HepG2 (cell line): ENCODE data around the gene INO80B. TPM values are rescaled to one million over a fixed set of nuclear protein-coding genes. Genes with fewer than 3 reads are reported as not detected.

ENCODE experiments used
- ATAC-seq: fragments of 200-7000 bp; cut with Tn5 transposase; 3 replicates; pipeline ENCODE4 v1.9.1; 2020; ENCODE audit warnings: mild to moderate bottlenecking, moderate library complexity
- BruUV-seq: library from RNA; stranded (reverse); fragments of 400-500 nt; replicated peaks from 2 replicates; lab custom pipeline; 2021; lab: Mats Ljungman, UMichigan
- CTCF ChIA-PET: fragments of 300-600 bp; formaldehyde crosslinking; extraction: SDS; loops from one replicate; lab custom pipeline; 2021; ENCODE audit warnings: low total read pairs, inconsistent platforms, low intra/inter-chr PET ratio; lab: Yijun Ruan, JAX
- POLR2A ChIA-PET: fragments of 350-600 bp; sonication (Branson Sonifier 250); formaldehyde crosslinking; loops from one replicate; lab custom pipeline; 2020; ENCODE audit warnings: antibody characterized with exemption, inconsistent platforms; lab: Yijun Ruan, JAX
- DNase-seq: peaks from one replicate; pipeline ENCODE4 v3.0.0-alpha.2; 2015; ENCODE audit warnings: low spot score
- FAIRE-seq: peaks from 3 replicates; lab custom pipeline; 2011; peaks lifted over from hg19 to GRCh38; lab: Jason Lieb, UNC
- H2AFZ ChIP-seq: one replicate; pipeline ENCODE4 v1.6.1; 2011; ENCODE audit warnings: low read length, inconsistent platforms
- H3K27ac ChIP-seq: fragments of 300-600 bp; 3 replicates; pipeline ENCODE4 v1.8.0; 2011; ENCODE audit warnings: mixed run types, mild to moderate bottlenecking, mixed read lengths, low read length, inconsistent platforms; ENCODE audit not compliant: insufficient read depth; ENCODE audit errors: extremely low read length
- H3K27me3 ChIP-seq, 2 experiments: fragments of 200-600 bp in 1 of 2; 2 replicates in 1 of 2; 3 replicates in 1 of 2; pipeline versions ENCODE4 v1.6.0 to v1.8.0; 2011; ENCODE audit warnings: low read length in 2 of 2, mild to moderate bottlenecking in 2 of 2, moderate library complexity in 2 of 2, inconsistent platforms in 1 of 2; ENCODE audit not compliant: insufficient read depth in 2 of 2, control insufficient read depth in 1 of 2
- H3K36me3 ChIP-seq, 2 experiments: fragments of 200-600 bp in 1 of 2; replicated peaks in 1 of 2; 2 replicates in 1 of 2; 3 replicates in 1 of 2; pipeline versions ENCODE4 v1.5.1 to v1.8.0; 2011; ENCODE audit warnings: low read length in 2 of 2, inconsistent platforms in 1 of 2; ENCODE audit not compliant: insufficient read depth in 2 of 2, control insufficient read depth in 1 of 2
- H3K4me1 ChIP-seq: 2 replicates; pipeline ENCODE4 v1.5.1; 2012; ENCODE audit warnings: low read length, inconsistent platforms; ENCODE audit not compliant: insufficient read depth
- H3K4me2 ChIP-seq: 2 replicates; pipeline ENCODE4 v1.6.0; 2011; ENCODE audit warnings: low read depth, low read length, inconsistent platforms
- H3K4me3 ChIP-seq, 3 experiments: fragments of 200-600 bp in 1 of 3; sonication (generic), shearing (Covaris generic) in 1 of 3; replicated peaks in 1 of 3; 2 replicates each; pipeline ENCODE4 v1.5.1; 2011 to 2016; ENCODE audit warnings: low read length in 3 of 3, inconsistent platforms in 2 of 3, low read depth in 2 of 3, mild to moderate bottlenecking in 2 of 3, control low read depth in 1 of 3, mixed read lengths in 1 of 3; ENCODE audit not compliant: insufficient read depth in 1 of 3
- H3K79me2 ChIP-seq: one replicate; pipeline ENCODE4 v1.6.1; 2011; ENCODE audit warnings: low read length, inconsistent platforms; ENCODE audit not compliant: insufficient read depth
- H3K9ac ChIP-seq: 2 replicates; pipeline ENCODE4 v1.6.0; 2011; ENCODE audit warnings: mild to moderate bottlenecking, low read depth, low read length, inconsistent platforms; ENCODE audit not compliant: insufficient read depth
- H3K9me3 ChIP-seq: 2 replicates; pipeline ENCODE4 v1.5.1; 2012; ENCODE audit warnings: mild to moderate bottlenecking, low read length
- H4K20me1 ChIP-seq: 2 replicates; pipeline ENCODE4 v1.6.0; 2011; ENCODE audit warnings: inconsistent platforms, mild to moderate bottlenecking, low read length, moderate library complexity; ENCODE audit not compliant: insufficient read depth
- KLF6 ChIP-seq: IDR thresholded peaks from 2 replicates; pipeline ENCODE4 v1.8.0; 2016; ENCODE audit warnings: missing biosample characterization, missing genetic modification reagents
- NR2F2 ChIP-seq: IDR thresholded peaks from 2 replicates; pipeline ENCODE4 v1.6.1; 2012; ENCODE audit warnings: low read depth, inconsistent platforms, borderline replicate concordance
- NR2F6 ChIP-seq, 2 experiments: IDR thresholded peaks; 2 replicates each; pipeline ENCODE4 v1.6.1; 2016; ENCODE audit warnings: antibody characterized with exemption in 1 of 2, mild to moderate bottlenecking in 1 of 2
- SOX6 ChIP-seq, 2 experiments: fragments of 450-650 bp in 1 of 2; sonication (generic) in 1 of 2; formaldehyde crosslinking in 1 of 2; IDR thresholded peaks; 2 replicates each; pipeline versions ENCODE4 v1.4.0 to v1.6.1; 2017 to 2020; ENCODE audit warnings: antibody characterized with exemption in 1 of 2, mild to moderate bottlenecking in 1 of 2, missing genetic modification reagents in 1 of 2
- SRSF9 ChIP-seq: fragments of 200-400 bp; formaldehyde crosslinking; IDR thresholded peaks from 2 replicates; pipeline ENCODE4 v1.6.1; 2018; ENCODE audit warnings: borderline replicate concordance, mild to moderate bottlenecking, low read depth, low read length; ENCODE audit not compliant: insufficient read depth, poor library complexity, severe bottlenecking
- TEAD3 ChIP-seq: optimal IDR thresholded peaks from 2 replicates; pipeline ENCODE3; 2016; ENCODE audit warnings: borderline replicate concordance
- TGIF2 ChIP-seq: IDR thresholded peaks from 2 replicates; pipeline ENCODE4 v1.6.1; 2016; ENCODE audit warnings: control low read depth, missing compliant biosample characterization
- WGBS: methylation state at CpG from one replicate; pipeline ENCODE4 v1.1.6; 2017; ENCODE audit warnings: low lambda C conversion rate; 5-methylcytosine and 5-hydroxymethylcytosine counted together
- in situ Hi-C: cut with HindIII; loops from 2 replicates; pipeline ENCODE4 v1.10.0; 2017; ENCODE audit warnings: low pct_unique_long_range_greater_than_20kb; ENCODE audit not compliant: extremely low pct_ligation_motif_present
- intact Hi-C: fragments of 100-400 bp; cut with micrococcal nuclease; formaldehyde crosslinking; loops from one replicate; pipeline ENCODE4 v1.10.0; 2022; ENCODE audit not compliant: unreplicated experiment
- polyA plus RNA-seq, 8 experiments: library from polyadenylated mRNA; depleted of rRNA in 3 of 8; stranded (reverse) in 7 of 8; unstranded in 1 of 8; fragments of >200 nt; fragmentation: Illumina TruSeq in 4 of 8; extraction: Trizol in 4 of 8; gene quantifications; 2 replicates each; pipeline versions ENCODE4 v1.2.1 to v1.2.3, GENCODE V29; 2011 to 2016; ENCODE audit warnings: low read depth in 4 of 8, missing spikeins in 1 of 8, mixed read lengths in 1 of 8; ENCODE audit not compliant: insufficient read depth in 1 of 8
- total RNA-seq, 5 experiments: library from RNA; depleted of rRNA; stranded (reverse); fragments of >200 nt; fragmentation: Illumina TruSeq; extraction: Trizol; gene quantifications; 2 replicates each; pipeline ENCODE4 v1.2.3, GENCODE V29; 2016; ENCODE audit warnings: low read depth in 1 of 5
- TF ChIP-seq, protein P1 (sequence below): sonication (generic); formaldehyde crosslinking; IDR thresholded peaks from 2 replicates; pipeline ENCODE4 v1.4.0; 2020; ENCODE audit warnings: missing genetic modification reagents
- TF ChIP-seq, protein P2 (sequence below): sonication (generic); formaldehyde crosslinking; IDR thresholded peaks from 2 replicates; pipeline ENCODE4 v1.5.1; 2020; ENCODE audit warnings: mild to moderate bottlenecking, missing genetic modification reagents, moderate library complexity
- TF ChIP-seq, protein P3 (sequence below): sonication (generic); formaldehyde crosslinking; IDR thresholded peaks from 2 replicates; pipeline ENCODE4 v1.4.0; 2020; ENCODE audit warnings: missing genetic modification reagents
- TF ChIP-seq, protein P4 (sequence below): sonication (generic); formaldehyde crosslinking; IDR thresholded peaks from 2 replicates; pipeline ENCODE4 v1.9.0; 2021; ENCODE audit warnings: missing genetic modification reagents, mild to moderate bottlenecking, borderline replicate concordance
- TF ChIP-seq, protein P5 (sequence below): sonication (generic); formaldehyde crosslinking; IDR thresholded peaks from 2 replicates; pipeline ENCODE4 v1.4.0; 2020; ENCODE audit warnings: mild to moderate bottlenecking, missing genetic modification reagents

INO80B gene
- total and polyA plus RNA-seq, 2 of the 13 experiments (the other 11 are each of a cell fraction or from before 2014, with no cell fraction given), result 6.2 to 14.5 TPM

DNA sequence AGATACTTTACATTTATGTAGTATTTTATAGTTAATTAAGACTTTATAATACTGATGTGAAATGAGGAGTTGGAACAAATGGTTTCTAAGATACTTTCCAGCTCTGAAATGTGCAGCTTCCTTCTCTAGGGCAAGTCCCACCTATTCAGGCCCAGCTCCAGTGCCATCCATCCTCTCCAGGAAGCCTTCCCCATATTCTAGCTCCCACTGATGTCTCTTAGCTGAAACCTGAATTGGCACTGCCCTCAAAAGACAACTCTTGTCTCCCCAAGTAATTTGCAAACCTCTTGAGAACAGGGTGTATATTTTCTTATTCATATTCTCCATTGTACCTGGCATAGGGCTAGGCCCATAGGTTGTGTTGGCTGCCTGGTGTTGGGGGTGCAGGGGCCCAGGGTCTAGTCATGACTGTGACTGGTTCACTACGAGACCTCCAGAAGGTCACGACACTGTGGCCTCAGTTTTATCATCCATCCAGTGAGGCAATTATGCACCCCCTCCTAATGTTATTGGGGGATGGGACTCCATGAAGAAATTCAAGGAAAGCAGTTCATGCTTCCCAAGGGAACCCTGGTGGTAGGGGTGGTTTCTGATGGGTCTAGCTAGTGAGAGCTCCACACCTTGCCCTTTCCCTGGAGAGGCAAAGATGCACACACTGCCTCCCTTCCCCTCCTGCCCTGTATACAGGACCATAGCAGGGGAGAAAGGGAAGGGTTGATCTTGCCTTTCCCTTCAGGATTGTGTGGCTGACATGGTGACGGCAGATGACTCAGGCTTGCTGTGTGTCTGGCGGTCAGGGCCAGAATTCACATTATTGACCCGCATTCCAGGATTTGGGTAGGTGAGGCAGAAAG is 30.5 kb upstream of the INO80B start:
- Histone ChIP-seq H3K36me3 (peaks cover 24 to 46% of the 10 kb centered on the region in 2 experiments), H3K4me2 (no peak overlapping the region), H3K27ac (peak overlapping the region; percentile 6)
- peak; percentile 36; the same call in 1 of the 2 replicates for TF ChIP-seq NR2F6 (IDR thresholded peaks at IDR 0.05)
- 0 out of 2 replicates have a peak, but pooled peaks have one; percentile 8 for TF ChIP-seq NR2F6 (CRISPR knock-in tag; IDR thresholded peaks at IDR 0.05)
- peak; percentile 22 for TF ChIP-seq TEAD3 (CRISPR knock-in tag)
- TF ChIP-seq, protein P1, sequence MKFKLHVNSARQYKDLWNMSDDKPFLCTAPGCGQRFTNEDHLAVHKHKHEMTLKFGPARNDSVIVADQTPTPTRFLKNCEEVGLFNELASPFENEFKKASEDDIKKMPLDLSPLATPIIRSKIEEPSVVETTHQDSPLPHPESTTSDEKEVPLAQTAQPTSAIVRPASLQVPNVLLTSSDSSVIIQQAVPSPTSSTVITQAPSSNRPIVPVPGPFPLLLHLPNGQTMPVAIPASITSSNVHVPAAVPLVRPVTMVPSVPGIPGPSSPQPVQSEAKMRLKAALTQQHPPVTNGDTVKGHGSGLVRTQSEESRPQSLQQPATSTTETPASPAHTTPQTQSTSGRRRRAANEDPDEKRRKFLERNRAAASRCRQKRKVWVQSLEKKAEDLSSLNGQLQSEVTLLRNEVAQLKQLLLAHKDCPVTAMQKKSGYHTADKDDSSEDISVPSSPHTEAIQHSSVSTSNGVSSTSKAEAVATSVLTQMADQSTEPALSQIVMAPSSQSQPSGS, result peak; percentile 32; the same call in 1 of the 2 replicates
- no peak for TF ChIP-seq TGIF2 (CRISPR knock-in tag)
- TF ChIP-seq, protein P2, sequence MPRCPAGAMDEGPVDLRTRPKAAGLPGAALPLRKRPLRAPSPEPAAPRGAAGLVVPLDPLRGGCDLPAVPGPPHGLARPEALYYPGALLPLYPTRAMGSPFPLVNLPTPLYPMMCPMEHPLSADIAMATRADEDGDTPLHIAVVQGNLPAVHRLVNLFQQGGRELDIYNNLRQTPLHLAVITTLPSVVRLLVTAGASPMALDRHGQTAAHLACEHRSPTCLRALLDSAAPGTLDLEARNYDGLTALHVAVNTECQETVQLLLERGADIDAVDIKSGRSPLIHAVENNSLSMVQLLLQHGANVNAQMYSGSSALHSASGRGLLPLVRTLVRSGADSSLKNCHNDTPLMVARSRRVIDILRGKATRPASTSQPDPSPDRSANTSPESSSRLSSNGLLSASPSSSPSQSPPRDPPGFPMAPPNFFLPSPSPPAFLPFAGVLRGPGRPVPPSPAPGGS (CRISPR knock-in tag), result peak; percentile 48; the same call in 1 of the 2 replicates
- peak; percentile 26 for TF ChIP-seq NR2F2
- TF ChIP-seq, protein P3, sequence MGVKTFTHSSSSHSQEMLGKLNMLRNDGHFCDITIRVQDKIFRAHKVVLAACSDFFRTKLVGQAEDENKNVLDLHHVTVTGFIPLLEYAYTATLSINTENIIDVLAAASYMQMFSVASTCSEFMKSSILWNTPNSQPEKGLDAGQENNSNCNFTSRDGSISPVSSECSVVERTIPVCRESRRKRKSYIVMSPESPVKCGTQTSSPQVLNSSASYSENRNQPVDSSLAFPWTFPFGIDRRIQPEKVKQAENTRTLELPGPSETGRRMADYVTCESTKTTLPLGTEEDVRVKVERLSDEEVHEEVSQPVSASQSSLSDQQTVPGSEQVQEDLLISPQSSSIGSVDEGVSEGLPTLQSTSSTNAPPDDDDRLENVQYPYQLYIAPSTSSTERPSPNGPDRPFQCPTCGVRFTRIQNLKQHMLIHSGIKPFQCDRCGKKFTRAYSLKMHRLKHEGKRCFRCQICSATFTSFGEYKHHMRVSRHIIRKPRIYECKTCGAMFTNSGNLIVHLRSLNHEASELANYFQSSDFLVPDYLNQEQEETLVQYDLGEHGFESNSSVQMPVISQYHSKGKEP (CRISPR knock-in tag), result no peak
- TF ChIP-seq, protein P4, sequence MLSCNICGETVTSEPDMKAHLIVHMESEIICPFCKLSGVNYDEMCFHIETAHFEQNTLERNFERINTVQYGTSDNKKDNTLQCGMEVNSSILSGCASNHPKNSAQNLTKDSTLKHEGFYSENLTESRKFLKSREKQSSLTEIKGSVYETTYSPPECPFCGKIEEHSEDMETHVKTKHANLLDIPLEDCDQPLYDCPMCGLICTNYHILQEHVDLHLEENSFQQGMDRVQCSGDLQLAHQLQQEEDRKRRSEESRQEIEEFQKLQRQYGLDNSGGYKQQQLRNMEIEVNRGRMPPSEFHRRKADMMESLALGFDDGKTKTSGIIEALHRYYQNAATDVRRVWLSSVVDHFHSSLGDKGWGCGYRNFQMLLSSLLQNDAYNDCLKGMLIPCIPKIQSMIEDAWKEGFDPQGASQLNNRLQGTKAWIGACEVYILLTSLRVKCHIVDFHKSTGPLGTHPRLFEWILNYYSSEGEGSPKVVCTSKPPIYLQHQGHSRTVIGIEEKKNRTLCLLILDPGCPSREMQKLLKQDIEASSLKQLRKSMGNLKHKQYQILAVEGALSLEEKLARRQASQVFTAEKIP (CRISPR knock-in tag), result no peak
- no peak for TF ChIP-seq KLF6
- TF ChIP-seq, protein P5, sequence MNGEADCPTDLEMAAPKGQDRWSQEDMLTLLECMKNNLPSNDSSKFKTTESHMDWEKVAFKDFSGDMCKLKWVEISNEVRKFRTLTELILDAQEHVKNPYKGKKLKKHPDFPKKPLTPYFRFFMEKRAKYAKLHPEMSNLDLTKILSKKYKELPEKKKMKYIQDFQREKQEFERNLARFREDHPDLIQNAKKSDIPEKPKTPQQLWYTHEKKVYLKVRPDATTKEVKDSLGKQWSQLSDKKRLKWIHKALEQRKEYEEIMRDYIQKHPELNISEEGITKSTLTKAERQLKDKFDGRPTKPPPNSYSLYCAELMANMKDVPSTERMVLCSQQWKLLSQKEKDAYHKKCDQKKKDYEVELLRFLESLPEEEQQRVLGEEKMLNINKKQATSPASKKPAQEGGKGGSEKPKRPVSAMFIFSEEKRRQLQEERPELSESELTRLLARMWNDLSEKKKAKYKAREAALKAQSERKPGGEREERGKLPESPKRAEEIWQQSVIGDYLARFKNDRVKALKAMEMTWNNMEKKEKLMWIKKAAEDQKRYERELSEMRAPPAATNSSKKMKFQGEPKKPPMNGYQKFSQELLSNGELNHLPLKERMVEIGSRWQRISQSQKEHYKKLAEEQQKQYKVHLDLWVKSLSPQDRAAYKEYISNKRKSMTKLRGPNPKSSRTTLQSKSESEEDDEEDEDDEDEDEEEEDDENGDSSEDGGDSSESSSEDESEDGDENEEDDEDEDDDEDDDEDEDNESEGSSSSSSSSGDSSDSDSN, result 0 out of 2 replicates have a peak, but pooled peaks have one; percentile 30
- TF ChIP-seq SOX6 (IDR thresholded peaks at IDR 0.05), result no peak
- TF ChIP-seq SOX6 (CRISPR knock-in tag; IDR thresholded peaks at IDR 0.05), result no peak; the same call in 1 of the 2 replicates
- no peak for TF ChIP-seq SRSF9

More for the DNA sequence above, 30.5 kb upstream of the INO80B start:
- H2AFZ ChIP-seq, result no peak overlapping the region
- H3K9ac ChIP-seq, result no peak overlapping the region; the same call in 1 of the 2 replicates
- WGBS, result 92% methylated on average over 5 of the region's 5 CpGs
- no peaks in the 10 kb centered on the region for H3K9me3 ChIP-seq
- no TSS peak for BruUV-seq
- in situ Hi-C loops, result no loop called here
- FAIRE-seq, result no peak
- peaks cover 83% of the 10 kb centered on the region for H3K4me1 ChIP-seq
- peak; percentile 1; the same call in 2 of the 3 replicates for ATAC-seq
- H3K27me3 ChIP-seq, result peaks cover 0 to 7% of the 10 kb centered on the region in 2 experiments; a peak in 1 of 5 replicates
- intact Hi-C loops, result loop anchor here (2.0 kb wide), 1 partner anchor 40 kb away; the partner anchor contains the start of gene MOGS
- ChIA-PET POLR2A (interaction anchor here (0.5 to 9.5 kb wide), 9 partner anchors 11 to 77 kb away, joined by 3 to 272 read pairs (median 4); partner anchors contain the start of genes CCDC142, RTKN, TTC31 and WBP1), CTCF (no interaction called here)
- no peaks in the 10 kb centered on the region for H3K79me2 ChIP-seq
- H4K20me1 ChIP-seq, result peaks cover 15% of the 10 kb centered on the region; the same call in 1 of the 2 replicates
- no peak overlapping the region for H3K4me3 ChIP-seq
- no peak for DNase-seq
